Epidermal melanocyte (primary cell): Measurements from ENCODE around the gene UTS2R.
"Not testable (repeated sequence)": the region's sequence is repeated elsewhere in the genome, so short reads cannot be mapped to it uniquely, and the experiment has no call there.

Source experiments
- DNase-seq: peaks from one replicate; pipeline ENCODE4 v3.0.0; 2011; ENCODE audit warnings: low spot score; ENCODE audit not compliant: insufficient read length

Gene UTS2R

GRCh38 chr17:82375359-82376041, 3.9 kb downstream of the UTS2R start:
- DNase-seq: no peak

GRCh38 chr17:82376042-82376730, 4.6 kb downstream of the UTS2R start:
- no peak for DNase-seq

- not testable (repeated sequence) for DNase-seq
Measured at GRCh38 chr17:82377294-82377693, 5.7 kb downstream of the UTS2R start.

DNA sequence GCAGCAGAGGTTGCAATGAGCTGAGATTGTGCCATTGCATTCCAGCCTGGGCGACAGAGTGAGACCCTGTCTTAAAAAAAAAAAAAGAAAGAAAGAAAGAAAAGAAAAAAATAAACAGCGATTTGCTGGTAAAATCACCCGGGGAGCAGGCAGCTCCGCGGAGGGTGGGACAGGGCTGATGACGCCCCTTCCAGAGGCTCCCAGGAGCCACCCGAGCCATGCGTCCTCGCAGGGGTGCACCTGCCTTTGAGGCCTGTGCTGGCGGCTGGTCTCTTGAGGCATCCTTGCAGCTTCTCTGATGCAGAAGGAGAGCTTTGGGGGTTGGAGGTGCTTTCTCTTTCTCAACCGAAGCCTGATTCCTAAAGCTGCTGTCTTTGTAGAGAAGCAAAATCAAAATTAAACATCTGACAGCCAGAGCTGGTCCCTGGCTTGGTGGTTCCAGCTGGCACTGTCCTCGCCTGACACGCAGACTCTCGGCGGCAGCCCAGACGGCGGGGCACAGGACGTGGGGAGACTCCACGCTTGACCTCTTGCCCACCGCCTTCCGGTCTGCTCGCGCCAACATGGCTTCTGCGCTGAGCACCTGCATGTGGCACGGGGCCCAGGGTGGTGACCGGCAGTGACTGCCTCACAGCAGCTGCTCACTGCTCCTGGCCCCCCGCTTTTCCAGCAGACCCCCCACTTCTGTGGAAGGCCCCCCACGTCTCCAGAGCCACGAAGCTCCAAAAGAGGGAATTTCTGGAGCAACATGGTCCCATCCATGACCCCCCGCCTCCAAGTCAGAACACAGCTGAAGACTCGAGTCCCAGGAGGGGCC, 6.6 kb downstream of the UTS2R start:
- no peak for DNase-seq

GRCh38 chr17:82378741-82379021, 7.1 kb downstream of the UTS2R start:
- no peak for DNase-seq

DNA sequence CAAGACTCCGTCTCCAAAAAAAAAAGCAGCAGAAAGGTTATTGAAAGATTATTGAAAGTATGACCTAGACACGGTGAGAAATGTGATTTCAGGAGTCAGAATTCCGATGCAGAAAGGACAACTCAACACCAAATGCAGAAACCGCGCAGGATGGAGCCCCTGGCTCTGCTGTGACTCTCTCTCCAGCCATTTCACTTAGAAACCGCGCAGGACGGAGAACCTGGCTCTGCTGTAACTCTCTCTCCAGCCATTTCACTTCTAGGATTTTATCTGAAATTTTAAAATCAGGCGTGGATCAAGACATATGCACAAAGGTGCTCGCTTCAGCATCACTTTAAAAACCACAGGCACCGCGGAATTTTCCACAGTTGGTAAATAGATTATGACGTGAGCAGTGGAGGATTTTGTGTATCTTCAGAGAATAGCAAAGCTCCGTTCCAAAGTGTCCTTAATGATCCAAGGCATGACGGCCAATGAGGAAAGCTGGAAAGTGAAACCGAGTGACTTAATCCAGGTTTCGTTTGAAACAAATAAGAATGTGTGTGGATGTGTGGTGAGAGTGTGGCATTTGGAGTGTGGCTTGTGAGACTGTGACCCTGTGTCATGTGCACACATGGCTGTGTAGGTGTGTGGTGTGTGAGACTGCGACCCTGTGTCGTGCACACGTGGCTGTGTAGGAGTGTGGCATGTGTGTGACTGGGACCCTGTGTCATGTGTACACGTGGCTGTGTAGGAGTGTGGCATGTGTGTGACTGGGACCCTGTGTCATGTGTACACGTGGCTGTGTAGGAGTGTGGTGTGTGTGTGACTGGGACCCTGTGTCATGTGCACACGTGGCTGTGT, 9.5 kb downstream of the UTS2R start:
- no peak for DNase-seq

- not testable (repeated sequence) for DNase-seq
Measured at GRCh38 chr17:82381703-82382009, 10.1 kb downstream of the UTS2R start.

- DNase-seq: not testable (repeated sequence)
Measured at GRCh38 chr17:82382220-82382932, 10.8 kb downstream of the UTS2R start.

DNA sequence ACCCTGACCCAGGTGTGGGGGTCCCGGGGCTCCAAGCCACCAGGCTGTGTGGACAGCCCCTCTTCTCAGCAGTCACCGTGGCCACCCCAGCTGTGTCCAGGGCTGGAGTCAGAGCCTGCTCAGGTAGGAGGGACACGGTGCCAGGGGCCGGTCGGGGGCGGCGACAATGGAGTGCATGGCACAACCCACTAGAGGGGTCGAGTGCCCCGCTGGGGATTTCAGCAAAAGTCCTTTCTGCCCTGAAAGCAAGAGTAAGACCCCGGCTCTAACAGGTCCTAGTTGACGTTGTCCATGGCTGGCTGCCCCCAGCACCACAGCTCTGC, 11.3 kb downstream of the UTS2R start:
- no peak for DNase-seq

DNA sequence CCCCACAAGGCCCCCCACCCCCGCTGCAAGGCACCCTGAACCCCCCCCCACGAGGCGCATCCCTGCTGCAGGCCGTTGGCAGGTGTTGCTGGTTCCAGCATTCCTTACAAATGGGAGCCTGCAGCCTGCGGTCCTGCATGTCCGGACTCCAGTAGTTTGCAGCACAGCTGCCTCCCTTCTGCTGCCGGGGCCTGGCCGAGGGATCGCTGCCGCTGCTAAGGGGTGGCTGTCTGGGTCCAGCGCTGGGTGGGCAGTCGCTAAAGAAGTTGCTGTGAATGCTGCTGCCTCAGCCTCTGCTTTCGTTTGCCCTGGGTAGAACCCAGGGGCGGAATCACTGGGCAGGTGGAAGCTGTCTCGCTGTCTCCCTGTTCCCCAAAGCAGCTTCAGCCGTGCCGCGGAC, 11.8 kb downstream of the UTS2R start:
- DNase-seq: no peak

- DNase-seq: no peak
Measured at GRCh38 chr17:82384051-82384729, 12.6 kb downstream of the UTS2R start.

DNA sequence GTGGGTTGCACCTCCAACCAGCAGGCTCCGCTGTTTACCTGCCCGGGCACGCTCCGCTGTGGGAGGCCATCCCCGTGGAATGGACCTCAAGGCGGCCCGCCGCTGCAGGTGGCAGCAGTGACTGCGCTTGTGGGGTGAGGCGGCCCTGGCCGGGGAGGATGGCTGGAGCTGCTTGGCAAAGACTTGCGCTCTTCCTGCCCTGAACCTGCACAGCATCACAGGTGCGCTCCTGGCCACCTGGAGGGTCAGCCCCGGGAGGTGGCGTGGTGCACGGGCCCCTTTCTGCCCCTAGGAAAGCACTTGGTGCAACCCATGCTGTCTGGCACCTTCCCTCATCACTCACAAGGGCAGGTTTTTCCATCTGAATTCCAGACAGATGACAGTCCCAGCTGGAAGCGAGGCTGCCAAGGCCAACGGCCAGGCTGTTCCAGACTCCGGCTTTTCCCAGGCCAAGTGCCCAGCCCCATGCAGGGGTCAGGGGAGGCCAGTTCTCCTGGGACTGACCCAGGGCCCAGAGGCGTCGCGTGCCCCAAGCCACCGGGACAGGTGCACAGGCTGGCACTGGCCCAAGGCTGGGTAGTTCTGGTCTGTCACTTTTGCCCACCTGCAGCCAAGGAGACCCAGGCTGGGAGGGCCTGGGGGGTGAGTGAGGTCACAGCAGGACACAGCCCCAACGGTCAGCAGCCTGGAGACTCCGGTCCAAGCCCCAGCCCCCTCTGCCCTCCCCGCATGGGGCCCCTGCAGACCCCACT, 13.3 kb downstream of the UTS2R start:
- no peak for DNase-seq

DNA sequence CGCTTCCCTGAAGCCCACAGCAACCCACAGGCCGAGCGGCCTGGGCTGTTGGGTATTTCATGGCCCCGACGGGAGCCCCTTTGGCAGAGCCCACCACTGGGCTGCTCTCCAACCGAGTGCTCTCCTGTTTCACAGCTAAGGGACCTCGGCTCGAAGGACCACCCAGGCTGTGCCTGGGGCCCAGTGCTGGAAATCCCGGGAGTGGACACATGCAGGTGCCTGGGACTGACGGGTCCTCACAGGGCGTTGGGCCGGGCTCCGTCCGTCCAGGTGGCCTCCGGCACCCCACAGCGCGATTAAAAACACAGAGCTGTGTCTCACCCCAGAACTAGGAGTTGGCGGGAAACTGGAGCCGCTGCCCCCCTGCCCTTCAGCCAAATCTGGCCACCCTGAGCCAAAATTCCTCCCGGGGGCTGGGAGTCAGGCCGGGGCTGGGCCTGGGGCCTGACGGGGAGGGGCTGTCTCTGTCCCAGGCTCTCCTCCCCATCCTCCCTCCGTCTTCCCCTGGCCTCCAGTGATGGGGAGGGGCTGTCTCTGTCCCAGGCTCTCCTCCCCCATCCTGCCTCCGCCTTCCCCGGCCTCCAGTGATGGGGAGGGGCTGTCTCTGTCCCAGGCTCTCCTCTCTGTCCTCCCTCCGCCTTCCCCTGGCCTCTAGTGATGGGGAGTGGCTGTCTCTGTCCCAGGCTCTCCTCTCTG, 14.1 kb downstream of the UTS2R start:
- no peak for DNase-seq

DNA sequence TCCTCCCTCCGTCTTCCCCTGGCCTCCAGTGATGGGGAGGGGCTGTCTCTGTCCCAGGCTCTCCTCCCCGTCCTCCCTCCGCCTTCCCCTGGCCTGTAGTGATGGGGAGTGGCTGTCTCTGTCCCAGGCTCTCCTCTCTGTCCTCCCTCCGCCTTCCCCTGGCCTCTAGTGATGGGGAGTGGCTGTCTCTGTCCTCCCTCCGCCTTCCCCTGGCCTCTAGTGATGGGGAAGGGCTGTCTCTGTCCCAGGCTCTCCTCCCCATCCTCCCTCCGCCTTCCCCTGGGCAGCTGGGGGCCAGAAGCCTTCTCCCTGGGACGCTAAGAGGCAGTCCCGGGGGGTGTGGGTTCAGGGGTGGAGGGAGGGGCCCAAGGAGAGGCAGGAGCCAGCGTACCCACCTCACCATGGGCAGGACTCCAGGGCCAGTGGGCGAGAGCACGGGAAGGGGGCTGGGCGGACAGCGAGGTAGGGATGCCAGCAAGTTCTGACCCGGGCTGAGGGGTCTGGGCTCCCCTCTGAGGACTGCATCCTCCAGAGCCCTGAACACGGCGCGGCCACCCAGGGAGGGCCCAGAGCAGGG, 14.8 kb downstream of the UTS2R start:
- no peak for DNase-seq

DNA sequence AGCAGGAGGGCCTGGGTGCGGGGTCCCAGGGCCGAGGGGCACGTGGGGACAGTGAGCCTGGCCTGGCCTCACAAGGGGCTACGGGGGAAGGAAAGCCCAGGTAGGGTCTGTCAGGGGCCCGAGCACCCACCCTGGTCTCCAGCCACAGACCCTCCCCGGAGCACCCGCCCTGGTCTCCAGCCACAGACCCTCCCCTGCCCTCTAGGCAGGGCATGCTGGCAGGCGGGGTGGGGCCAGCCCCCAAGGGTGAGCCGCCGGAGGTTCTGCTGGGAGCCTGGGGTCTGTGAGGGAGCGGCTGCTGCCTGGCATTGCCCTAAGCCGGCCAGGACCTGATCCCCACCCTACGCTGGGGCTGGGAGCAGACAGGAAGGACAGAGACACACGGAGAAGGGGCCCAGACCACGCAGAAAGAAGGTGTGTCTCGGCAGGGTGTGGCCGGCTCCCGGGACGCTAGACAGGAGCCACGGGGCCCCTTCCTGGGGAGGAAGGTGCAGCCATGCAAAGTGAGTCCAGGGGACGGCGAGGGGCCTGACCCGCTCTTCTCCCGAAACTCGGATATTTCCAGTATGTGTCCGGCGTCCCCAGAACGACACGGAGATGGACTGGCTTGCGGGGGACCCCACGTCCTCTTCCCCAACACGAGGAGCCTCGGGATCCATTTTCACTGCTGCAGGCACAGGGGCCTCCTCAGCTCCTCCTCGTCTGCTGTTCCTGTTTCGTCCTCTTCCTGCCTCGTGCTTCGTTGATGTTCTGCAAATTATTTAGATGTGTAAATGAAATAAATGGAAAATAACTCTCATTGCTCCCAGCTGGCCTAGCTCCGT, 15.5 kb downstream of the UTS2R start:
- no peak for DNase-seq

DNA sequence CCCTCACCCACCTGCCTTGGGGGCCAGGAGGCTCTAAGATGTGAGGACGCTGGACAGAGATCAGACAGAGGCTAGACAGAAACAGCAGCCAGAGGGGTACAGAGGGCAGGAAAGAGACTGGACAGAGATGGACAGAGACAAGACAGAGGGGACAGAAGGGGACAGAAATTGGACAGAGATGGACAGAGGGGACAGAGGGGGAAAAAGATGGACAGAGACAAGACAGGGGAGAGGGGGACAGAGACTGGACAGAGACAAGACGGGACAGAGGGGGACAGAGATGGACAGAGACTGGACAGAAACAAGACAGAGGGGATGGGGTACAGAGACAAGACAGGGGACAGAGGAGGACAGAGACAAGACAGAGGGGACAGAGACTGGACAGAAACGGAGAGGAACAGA, 16.1 kb downstream of the UTS2R start:
- no peak for DNase-seq

DNA sequence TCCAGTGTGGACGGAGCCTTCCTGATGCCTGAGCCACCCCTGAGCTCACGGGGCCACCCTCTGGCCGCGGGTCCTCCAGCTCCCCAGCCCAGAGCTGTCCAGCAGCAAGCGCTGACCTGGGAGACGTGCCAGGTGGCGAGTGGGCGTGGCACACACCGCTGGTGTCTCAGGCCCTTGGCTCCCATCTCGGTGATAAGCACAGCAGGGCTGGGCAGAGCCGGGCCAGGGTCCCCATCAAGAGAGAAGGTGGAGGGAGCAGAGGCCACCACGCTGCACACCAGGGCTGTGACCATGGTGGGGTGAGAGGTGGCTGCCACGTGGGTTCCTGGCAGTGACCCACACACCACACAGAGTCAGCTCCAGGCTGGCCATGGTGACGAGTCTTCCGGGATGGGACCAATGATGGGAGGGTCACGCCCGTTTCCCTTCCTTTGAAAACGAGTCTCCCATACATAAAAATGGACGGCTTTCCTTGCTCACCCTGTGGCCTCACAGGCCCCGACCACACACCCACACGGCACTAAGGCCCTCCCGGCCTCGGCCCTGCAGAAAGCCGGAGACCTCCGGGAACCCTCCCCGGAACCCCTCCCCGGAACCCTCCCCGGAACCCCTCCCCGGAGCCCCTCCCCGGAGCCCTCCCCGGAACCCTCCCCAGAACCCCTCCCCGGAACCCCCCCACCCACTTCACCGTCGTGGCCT, 16.8 kb downstream of the UTS2R start:
- DNase-seq: no peak

DNA sequence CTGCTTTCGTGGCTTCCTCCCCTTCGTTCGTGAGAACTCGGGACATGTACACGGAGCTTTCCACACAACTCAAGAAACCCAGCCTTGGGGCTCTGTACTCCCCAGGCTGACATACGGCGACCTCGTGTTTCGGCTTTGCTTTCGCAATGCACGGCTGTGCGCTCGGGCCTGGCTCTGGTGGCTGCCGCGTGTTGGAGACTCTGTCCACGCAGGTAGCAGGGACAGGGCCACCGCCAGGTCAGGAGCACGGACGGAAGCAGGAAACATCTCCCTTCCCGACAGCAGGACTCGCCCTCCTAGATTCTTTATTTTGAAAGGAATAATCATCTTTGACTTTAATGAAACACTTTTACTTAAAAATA, 17.3 kb downstream of the UTS2R start:
- no peak for DNase-seq
